Stomach (tissue), 9 donors: Measurements from ENCODE around the gene KCNAB1. TPM values are rescaled to one million over a fixed set of nuclear protein-coding genes. Genes with fewer than 3 reads are reported as not detected.

Source experiments
- DNase-seq, 2 donors: peaks; one replicate each; pipeline versions ENCODE4 v3.0.0 to v3.0.0-alpha.2; 2013 to 2019
- H3K27ac ChIP-seq, 5 donors: fragments of 200-600 bp in 4 of 5; sonication (generic) in 4 of 5; one replicate each; pipeline ENCODE4 v1.5.1; 2013 to 2019; ENCODE audit warnings: mild to moderate bottlenecking in 1 of 5, moderate library complexity in 1 of 5
- H3K27me3 ChIP-seq, 3 donors: fragments of 200-600 bp; sonication (generic); one replicate each; pipeline ENCODE4 v1.5.1; 2017 to 2019; ENCODE audit warnings: mixed run types in 1 of 3
- H3K36me3 ChIP-seq, 4 donors: fragments of 200-600 bp; sonication (generic); 1 replicate in 3 of 4; 2 replicates in 1 of 4; pipeline ENCODE4 v1.5.1; 2016 to 2019
- H3K4me1 ChIP-seq, 4 donors: fragments of 200-600 bp; sonication (generic); one replicate each; pipeline ENCODE4 v1.5.1; 2016 to 2019
- H3K4me3 ChIP-seq, 4 donors: fragments of 200-600 bp; sonication (generic) in 3 of 4; one replicate each; pipeline ENCODE4 v1.5.1; 2016 to 2019; ENCODE audit warnings: mild to moderate bottlenecking in 1 of 4
- H3K9me3 ChIP-seq, 4 donors: fragments of 200-600 bp; sonication (generic); one replicate each; pipeline ENCODE4 v1.5.1; 2016 to 2019
- CTCF ChIP-seq, 7 experiments: fragments of 450-650 bp in 4 of 7; fragments of 200-600 bp in 3 of 7; sonication (generic) in 3 of 7; IDR thresholded peaks; one replicate each; pipeline ENCODE4 v1.5.1; 2016 to 2019; ENCODE audit warnings: antibody characterized with exemption in 7 of 7, control low read depth in 2 of 7, mild to moderate bottlenecking in 1 of 7
- EP300 ChIP-seq: sonication (generic); formaldehyde crosslinking; IDR thresholded peaks from one replicate; pipeline ENCODE4 v1.6.1; 2017; ENCODE audit warnings: antibody characterized with exemption
- POLR2A ChIP-seq, 4 donors: fragments of 450-650 bp; IDR thresholded peaks; one replicate each; pipeline ENCODE4 v1.6.1; 2016; ENCODE audit warnings: antibody characterized with exemption in 4 of 4, control low read depth in 2 of 4, mild to moderate bottlenecking in 1 of 4, moderate library complexity in 1 of 4
- POLR2AphosphoS5 ChIP-seq, 3 donors: sonication (generic); formaldehyde crosslinking; IDR thresholded peaks; one replicate each; pipeline ENCODE4 v1.6.1; 2016; ENCODE audit warnings: antibody characterized with exemption in 3 of 3
- WGBS, 5 donors: extraction: QIAGEN DNeasy Blood & Tissue Kit in 3 of 5; methylation state at CpG; one replicate each; pipeline versions ENCODE4 v1.1.5 to v1.1.7; 2013 to 2018; 5-methylcytosine and 5-hydroxymethylcytosine counted together
- intact Hi-C: fragments of 100-400 bp; cut with DNase I; formaldehyde crosslinking; loops from one replicate; pipeline ENCODE4 v1.15.1; 2023; ENCODE audit warnings: low total_unique reads
- polyA plus RNA-seq, 3 donors: library from polyadenylated mRNA; stranded (reverse); fragments of 200-250 nt; gene quantifications; one replicate each; pipeline ENCODE4 v1.2.3, GENCODE V29; 2013
- total RNA-seq, 5 donors: library from RNA; depleted of rRNA; stranded (reverse); fragments of >200 nt; gene quantifications; one replicate each; pipeline versions ENCODE4 v1.1.0 to v1.2.3, GENCODE V29; 2014 to 2016
- donor health status: healthy with polysubstance abuse.
- donor health status: Bipolar disorder and iron deficiency.
- donor health status: healthy.

The KCNAB1 gene
- total and polyA plus RNA-seq, 8 donors = 0.12 to 3.8 (median 0.29) TPM; not detected in 2

- TF ChIP-seq CTCF (IDR thresholded peaks at IDR 0.05) (no peak), POLR2A (IDR thresholded peaks at IDR 0.05) (no peak), EP300 (no peak), POLR2AphosphoS5 (IDR thresholded peaks at IDR 0.05) (no peak)
Observed at GRCh38 chr3:156246961-156247725, 126.8 kb downstream of the KCNAB1 start.

GRCh38 chr3:156250550-156250949, 130.2 kb downstream of the KCNAB1 start:
- Histone ChIP-seq H3K27me3 (no peaks in the 10 kb centered on the region), H3K9me3 (no peaks in the 10 kb centered on the region), H3K27ac (no peak overlapping the region), H3K4me3 (no peak overlapping the region), H3K36me3 (no peaks in the 10 kb centered on the region), H3K4me1 (no peaks in the 10 kb centered on the region)
- WGBS, 5 donors = 96 to 100% (median 99%) methylated on average over 1 of the region's 1 CpG
- TF ChIP-seq POLR2AphosphoS5 (IDR thresholded peaks at IDR 0.05) (no peak), CTCF (IDR thresholded peaks at IDR 0.05) (no peak), EP300 (no peak), POLR2A (IDR thresholded peaks at IDR 0.05) (no peak)
- no peak for DNase-seq
- intact Hi-C loops = no loop called here

More at GRCh38 chr3:156246961-156247725, 126.8 kb downstream of the KCNAB1 start:
- no peak for DNase-seq
- H3K36me3 ChIP-seq = no peaks in the 10 kb centered on the region
- H3K4me3 ChIP-seq = no peak overlapping the region
- no peaks in the 10 kb centered on the region for H3K4me1 ChIP-seq
- H3K27ac ChIP-seq = no peak overlapping the region
- WGBS, 5 donors = 71 to 84% (median 84%) methylated on average over 5 of the region's 5 CpGs
- H3K9me3 ChIP-seq = no peaks in the 10 kb centered on the region
- intact Hi-C loops = no loop called here
- no peaks in the 10 kb centered on the region for H3K27me3 ChIP-seq

GRCh38 chr3:156251424-156251823, 131.0 kb downstream of the KCNAB1 start:
- Histone ChIP-seq H3K9me3 (no peaks in the 10 kb centered on the region), H3K4me3 (no peak overlapping the region), H3K27ac (no peak overlapping the region), H3K36me3 (no peaks in the 10 kb centered on the region), H3K4me1 (no peaks in the 10 kb centered on the region), H3K27me3 (no peaks in the 10 kb centered on the region)
- 81 to 91% (median 86%) methylated on average over 4 of the region's 4 CpGs for WGBS, 5 donors
- no peak for DNase-seq
- intact Hi-C loops = no loop called here
- TF ChIP-seq EP300 (no peak), CTCF (IDR thresholded peaks at IDR 0.05) (no peak), POLR2A (IDR thresholded peaks at IDR 0.05) (no peak), POLR2AphosphoS5 (IDR thresholded peaks at IDR 0.05) (no peak)

- WGBS, 5 donors = 65 to 73% (median 67%) methylated on average over 3 of the region's 3 CpGs
- Histone ChIP-seq H3K27ac (no peak overlapping the region), H3K4me3 (no peak overlapping the region), H3K9me3 (no peaks in the 10 kb centered on the region), H3K4me1 (no peaks in the 10 kb centered on the region), H3K27me3 (no peaks in the 10 kb centered on the region), H3K36me3 (no peaks in the 10 kb centered on the region)
- TF ChIP-seq POLR2A (IDR thresholded peaks at IDR 0.05) (no peak), EP300 (no peak), CTCF (IDR thresholded peaks at IDR 0.05) (no peak), POLR2AphosphoS5 (IDR thresholded peaks at IDR 0.05) (no peak)
- intact Hi-C loops = no loop called here
- no peak for DNase-seq
Observed at GRCh38 chr3:156252656-156253055, 132.3 kb downstream of the KCNAB1 start.
